ENCODE data around the gene VAV1.
"Not testable (repeated sequence)": the region's sequence is repeated elsewhere in the genome, so short reads cannot be mapped to it uniquely, and the experiment has no call there.

VAV1 gene

GRCh38 chr19:6760606-6761005 lies 11.9 kb upstream of the VAV1 start:
- no peak for DNase-seq (ENCODE audit: low spot score)

GRCh38 chr19:6761053-6761676 lies 11.3 kb upstream of the VAV1 start:
- DNase-seq (ENCODE audit: low spot score): no peak

DNA sequence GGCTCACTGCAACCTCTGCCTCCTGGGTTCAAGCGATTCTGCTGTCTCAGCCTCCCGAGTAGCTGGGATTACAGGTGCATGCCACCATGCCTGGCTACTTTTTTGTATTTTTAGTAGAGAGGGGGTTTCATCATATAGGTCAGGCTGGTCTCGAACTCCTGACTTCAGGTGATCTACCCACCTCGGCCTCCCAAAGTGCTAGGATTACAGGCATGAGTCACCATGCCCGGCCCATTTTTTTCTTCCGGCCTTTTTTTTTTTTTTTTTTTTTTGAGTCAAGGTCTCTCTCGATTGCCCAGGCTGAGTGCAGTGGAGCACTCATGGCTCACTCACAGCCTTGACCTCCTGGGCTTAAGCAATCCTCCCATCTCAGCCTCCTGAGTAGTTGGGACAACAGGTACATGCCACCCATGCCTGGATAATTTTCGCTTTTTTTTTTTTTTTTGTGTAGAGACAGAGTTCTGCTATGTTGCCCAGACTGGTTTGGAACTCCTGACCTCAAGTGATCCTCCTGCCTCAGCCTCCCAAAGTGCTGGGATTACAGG lies 10.2 kb upstream of the VAV1 start:
- not testable (repeated sequence) for DNase-seq (ENCODE audit: low spot score)

DNA sequence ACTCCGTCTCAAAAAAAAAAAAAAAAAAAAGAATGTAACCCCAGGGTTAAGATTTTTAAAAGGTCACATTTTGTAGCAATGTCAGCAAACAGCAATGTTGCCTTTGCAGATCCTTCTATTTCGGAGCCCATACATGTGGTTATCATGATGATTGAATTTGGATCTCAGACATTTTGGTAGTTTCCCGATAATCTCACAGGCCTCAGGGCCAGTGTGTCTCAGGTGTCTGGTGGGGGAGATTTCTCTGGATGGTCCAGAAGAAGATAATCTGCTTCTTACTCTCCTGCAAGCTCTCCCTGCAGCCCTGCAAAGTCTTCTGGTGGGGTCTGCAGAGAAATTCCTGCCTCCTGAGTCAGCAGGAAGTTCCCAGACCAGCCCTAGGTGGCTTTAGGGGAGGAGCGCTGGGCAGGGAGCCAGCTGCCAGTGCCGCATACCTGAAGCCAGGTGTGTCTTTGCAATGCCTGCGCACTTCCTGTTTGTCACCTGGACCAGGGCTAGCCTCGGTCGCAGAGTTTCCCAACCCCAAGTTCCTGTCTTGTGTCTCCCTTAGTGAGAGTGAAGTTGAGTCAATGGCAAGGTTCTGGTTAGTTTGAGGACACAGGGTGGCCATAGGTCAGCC lies 6.7 kb upstream of the VAV1 start:
- no peak for DNase-seq (ENCODE audit: low spot score)

- no peak for DNase-seq (ENCODE audit: low spot score)
Measured at GRCh38 chr19:6766357-6767080, 6.0 kb upstream of the VAV1 start.

GRCh38 chr19:6767081-6767356 lies 5.5 kb upstream of the VAV1 start:
- DNase-seq (ENCODE audit: low spot score): no peak

DNA sequence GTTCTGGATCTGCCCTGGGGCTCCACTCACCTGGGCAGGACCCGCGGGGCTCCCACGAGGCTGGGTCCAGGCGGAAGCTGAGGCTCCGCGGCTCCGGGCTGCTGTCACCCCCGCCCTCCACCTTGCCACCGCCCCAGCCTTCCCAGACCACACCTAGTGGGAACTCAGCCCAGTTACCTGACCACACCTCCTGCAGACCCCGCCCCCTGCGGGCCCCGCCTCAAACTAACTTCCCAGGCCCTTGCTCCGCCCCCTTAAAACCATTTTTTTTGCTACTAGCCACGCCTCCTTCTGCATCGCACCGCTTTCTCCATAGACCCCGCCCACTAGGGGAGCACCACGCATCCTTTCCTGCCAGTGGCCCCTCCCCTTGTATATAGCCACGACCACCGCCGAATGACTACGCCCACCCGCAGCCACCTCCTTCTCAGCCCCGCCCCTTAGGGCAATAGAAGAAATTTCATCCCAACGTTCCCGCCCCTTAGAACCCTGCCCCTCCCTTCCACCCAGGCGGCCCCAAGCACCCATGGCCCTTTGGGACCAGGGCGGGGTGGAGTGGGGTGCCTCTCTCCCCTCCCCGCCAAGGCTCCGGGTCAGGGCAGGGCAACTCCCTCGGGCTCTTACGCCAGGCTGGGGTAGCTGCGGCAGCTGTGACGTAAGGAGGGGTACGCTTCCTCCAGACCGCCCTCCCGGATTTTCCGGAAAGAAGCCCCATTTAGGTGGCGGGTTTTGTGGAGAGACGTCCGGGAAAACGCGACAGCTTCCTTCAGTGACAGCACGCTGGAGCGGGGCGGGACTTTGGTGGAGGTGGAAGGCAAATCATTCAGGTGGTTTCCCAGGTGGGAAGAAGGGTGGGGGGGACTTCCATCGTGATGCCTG lies 4.9 kb upstream of the VAV1 start, which contains the start of gene SH2D3A:
Gene SH2D3A (minus strand): TSS at position 79 of the 879 bp plus-strand sequence. CDS start 3,687 bp downstream, outside the sequence.
- peak; percentile 89 for DNase-seq (ENCODE audit: low spot score)

- no peak for DNase-seq (ENCODE audit: low spot score)
Measured at GRCh38 chr19:6768236-6768785, 4.2 kb upstream of the VAV1 start.

DNA sequence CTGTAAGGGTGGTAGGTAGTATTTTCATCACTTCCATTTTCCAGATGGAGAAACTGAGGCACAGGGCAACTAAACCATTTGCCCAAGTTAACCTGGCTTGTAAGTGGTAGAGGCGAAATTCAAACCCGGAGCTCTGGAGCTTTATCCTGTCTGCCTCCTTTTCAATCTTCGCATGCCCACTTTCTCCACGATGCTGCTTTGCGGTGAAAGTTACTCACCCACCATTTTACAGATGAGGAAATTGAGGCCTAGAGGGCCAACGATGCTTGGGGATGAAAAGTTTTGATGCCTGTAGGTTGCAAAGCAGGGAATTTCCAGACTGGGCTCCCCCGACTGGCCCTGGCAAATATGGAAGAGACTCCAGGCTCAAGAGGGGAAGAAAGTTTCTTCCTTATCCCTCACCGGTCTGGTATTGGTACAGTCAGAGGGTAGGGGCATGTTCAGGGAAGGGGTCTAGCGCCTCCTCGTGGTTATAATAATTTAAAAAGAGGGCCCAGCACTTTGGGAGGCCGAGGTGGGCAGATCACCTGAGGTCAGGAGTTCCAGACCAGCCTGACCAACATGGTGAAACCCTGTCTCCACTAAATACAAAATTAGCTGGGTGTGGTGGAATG lies 3.4 kb upstream of the VAV1 start:
- DNase-seq (ENCODE audit: low spot score): no peak

DNA sequence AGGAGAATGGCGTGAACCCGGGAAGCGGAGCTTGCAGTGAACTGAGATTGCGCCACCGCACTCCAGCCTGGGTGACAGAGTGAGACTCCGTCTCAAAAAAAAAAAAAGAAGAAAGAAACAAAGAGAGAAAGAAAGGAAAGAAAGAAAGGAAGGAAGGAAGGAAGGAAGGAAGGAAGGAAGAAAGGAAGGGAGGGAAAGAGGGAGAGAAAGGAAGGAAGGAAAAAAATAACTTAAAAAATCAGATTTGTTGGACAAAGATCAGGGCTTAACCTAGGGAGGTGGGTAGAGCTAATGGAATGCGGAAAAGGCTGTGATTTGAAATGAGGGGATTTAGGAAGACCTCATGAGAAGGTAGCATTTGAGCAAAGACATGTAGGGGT lies 870 bp upstream of the VAV1 start:
- not testable (repeated sequence) for DNase-seq (ENCODE audit: low spot score)

DNA sequence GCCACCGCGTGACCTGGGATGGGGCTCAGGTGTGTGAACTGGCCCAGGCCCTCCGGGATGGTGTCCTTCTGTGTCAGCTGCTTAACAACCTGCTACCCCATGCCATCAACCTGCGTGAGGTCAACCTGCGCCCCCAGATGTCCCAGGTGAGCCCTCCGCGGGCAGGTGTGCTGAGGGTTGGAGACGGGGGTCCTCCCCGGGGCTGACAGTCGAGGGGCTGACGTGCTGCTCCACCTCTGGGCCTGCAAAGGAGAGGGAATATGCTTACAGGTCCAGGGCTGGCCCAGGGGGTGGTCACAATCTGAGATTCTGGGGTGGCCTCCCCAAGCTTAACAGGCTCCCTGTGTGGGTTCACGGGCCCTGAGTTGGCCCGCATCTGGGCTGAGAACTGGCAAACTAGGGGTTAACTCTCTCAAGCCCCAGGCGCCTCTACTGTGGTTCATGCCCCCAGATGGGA lies 386 bp downstream of the VAV1 start:
- no peak for DNase-seq (ENCODE audit: low spot score)

DNA sequence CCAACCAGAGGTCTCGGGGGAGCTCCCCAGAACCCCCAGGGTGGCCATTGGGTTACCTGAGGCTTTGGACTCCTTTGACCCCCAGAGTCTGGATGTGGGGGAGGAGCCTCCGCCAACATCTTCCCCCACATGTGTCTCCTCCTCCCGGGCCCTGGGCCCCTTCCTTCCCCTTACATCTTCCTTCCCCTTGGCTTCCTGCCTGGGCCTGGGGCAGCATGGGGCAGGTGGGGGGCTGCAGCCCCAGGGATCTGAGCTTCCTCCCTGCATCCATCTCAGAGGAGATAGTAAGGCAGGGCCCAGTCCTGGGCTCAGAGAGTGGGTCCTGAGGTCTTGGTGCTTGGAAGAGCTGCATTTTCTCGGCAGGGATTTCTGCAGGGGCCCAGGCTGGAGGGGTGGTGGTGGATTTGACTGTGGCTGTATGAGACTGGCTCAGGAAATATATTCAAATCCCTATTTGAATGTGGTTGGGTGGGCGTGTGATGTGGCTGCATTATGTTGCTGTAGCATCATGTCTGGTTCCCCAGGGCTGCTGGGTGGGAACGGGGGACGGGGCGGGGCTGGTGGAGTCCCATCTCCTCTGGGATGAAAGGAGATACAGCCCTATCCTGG lies 919 bp downstream of the VAV1 start:
- DNase-seq (ENCODE audit: low spot score): no peak

DNA sequence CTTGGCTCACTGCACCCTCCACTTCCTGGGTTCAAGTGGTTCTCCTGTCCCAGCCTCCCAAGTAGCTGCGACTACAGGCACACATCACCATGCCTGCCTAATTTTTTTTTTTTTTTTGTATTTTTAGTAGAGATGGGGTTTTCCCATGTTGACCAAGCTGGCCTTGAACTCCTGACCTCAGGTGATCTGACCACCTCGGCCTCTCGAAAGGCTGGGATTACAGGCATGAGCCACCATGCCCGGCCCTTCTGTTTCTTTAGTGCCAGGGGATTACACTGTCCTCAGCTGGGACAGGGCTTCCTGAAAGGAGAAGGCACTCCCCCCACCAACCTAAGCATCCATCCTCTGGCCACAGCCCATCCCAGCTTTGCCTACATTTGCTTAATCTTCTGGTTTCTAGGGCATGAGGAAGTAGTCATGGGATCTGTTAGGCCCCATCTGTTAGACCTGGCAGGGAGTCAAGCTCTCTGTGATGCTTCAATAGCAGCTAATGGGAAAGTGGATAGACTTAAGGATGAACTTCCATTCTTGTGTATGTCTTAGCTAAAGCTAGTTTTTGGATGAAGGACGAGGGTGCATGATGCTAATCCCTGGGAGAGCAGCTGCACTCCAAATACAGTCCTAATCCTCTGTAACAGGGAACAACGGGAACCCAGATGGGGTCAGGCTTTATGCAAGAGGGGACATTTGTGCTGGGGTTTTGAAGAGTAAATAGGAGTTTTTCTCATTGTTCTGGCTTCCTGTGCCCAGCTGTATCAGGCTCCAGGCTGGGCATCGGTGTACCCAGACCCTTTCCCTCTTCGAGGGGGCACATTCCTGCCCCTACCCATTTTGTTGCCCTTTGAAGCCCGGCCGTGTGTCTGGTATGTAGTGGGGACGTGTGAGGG lies 2.6 kb downstream of the VAV1 start:
- DNase-seq (ENCODE audit: low spot score): no peak

GRCh38 chr19:6776045-6776444 lies 3.5 kb downstream of the VAV1 start:
- DNase-seq (ENCODE audit: low spot score): not testable (repeated sequence)

DNA sequence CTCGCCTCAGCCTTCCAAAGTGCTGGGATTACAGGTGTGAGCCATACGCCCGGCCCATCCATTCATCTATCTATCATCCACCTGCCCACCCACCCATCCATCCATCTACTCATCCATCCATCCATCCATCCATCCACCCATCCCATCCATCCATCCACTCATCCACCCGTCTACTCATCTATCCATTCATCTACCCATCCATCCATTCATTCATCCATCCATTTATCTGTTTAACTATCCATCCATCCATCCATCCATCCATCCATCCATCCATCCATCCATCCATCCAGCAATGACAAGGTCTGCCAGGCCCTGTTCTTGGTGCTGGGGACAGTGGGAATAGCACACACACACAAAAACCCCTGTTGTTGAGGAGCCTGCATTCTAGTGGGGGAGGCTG lies 4.5 kb downstream of the VAV1 start:
- DNase-seq (ENCODE audit: low spot score): no peak

GRCh38 chr19:6777434-6777833 lies 4.9 kb downstream of the VAV1 start:
- no peak for DNase-seq (ENCODE audit: low spot score)

- DNase-seq (ENCODE audit: low spot score): no peak
Measured at GRCh38 chr19:6778386-6778785, 5.9 kb downstream of the VAV1 start.

- no peak for DNase-seq (ENCODE audit: low spot score)
Measured at GRCh38 chr19:6779206-6779605, 6.7 kb downstream of the VAV1 start.

DNA sequence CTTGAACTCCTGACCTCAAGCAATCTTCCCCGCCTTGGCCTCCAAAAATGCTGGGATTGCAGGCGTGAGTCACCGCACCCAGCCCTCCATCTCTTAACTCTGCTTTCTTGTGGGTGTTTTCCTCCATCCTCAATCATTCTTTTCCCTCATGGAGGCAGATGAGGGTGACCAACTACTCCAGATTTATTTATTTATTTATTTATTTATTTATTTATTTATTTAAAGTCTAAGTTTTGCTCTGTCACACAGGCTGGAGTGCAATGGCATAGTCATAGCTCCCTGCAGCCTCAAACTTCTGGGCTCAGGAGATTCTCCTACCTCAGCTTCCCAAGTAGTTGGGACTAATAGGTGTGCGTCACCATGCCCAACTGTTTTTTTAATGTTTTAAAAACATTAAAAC lies 14.9 kb downstream of the VAV1 start:
- no peak for DNase-seq (ENCODE audit: low spot score)

GRCh38 chr19:6788896-6789295 lies 16.4 kb downstream of the VAV1 start:
- no peak for DNase-seq (ENCODE audit: low spot score)
